HepG2 (cell line): ENCODE results near the gene OTC. TPM values are rescaled to one million over a fixed set of nuclear protein-coding genes. Genes with fewer than 3 reads are reported as not detected.

ENCODE experiments used
- ATAC-seq: fragments of 200-7000 bp; cut with Tn5 transposase; 3 replicates; pipeline ENCODE4 v1.9.1; 2020; ENCODE audit warnings: mild to moderate bottlenecking, moderate library complexity
- BruUV-seq: library from RNA; stranded (reverse); fragments of 400-500 nt; replicated peaks from 2 replicates; lab custom pipeline; 2021; lab: Mats Ljungman, UMichigan
- CTCF ChIA-PET: fragments of 300-600 bp; formaldehyde crosslinking; extraction: SDS; loops from one replicate; lab custom pipeline; 2021; ENCODE audit warnings: low total read pairs, inconsistent platforms, low intra/inter-chr PET ratio; lab: Yijun Ruan, JAX
- POLR2A ChIA-PET: fragments of 350-600 bp; sonication (Branson Sonifier 250); formaldehyde crosslinking; loops from one replicate; lab custom pipeline; 2020; ENCODE audit warnings: antibody characterized with exemption, inconsistent platforms; lab: Yijun Ruan, JAX
- DNase-seq: peaks from one replicate; pipeline ENCODE4 v3.0.0-alpha.2; 2015; ENCODE audit warnings: low spot score
- FAIRE-seq: peaks from 3 replicates; lab custom pipeline; 2011; peaks lifted over from hg19 to GRCh38; lab: Jason Lieb, UNC
- H2AFZ ChIP-seq: one replicate; pipeline ENCODE4 v1.6.1; 2011; ENCODE audit warnings: low read length, inconsistent platforms
- H3K27ac ChIP-seq: fragments of 300-600 bp; 3 replicates; pipeline ENCODE4 v1.8.0; 2011; ENCODE audit warnings: mixed run types, mild to moderate bottlenecking, mixed read lengths, low read length, inconsistent platforms; ENCODE audit not compliant: insufficient read depth; ENCODE audit errors: extremely low read length
- H3K27me3 ChIP-seq, 2 experiments: fragments of 200-600 bp in 1 of 2; 2 replicates in 1 of 2; 3 replicates in 1 of 2; pipeline versions ENCODE4 v1.6.0 to v1.8.0; 2011; ENCODE audit warnings: low read length in 2 of 2, mild to moderate bottlenecking in 2 of 2, moderate library complexity in 2 of 2, inconsistent platforms in 1 of 2; ENCODE audit not compliant: insufficient read depth in 2 of 2, control insufficient read depth in 1 of 2
- H3K36me3 ChIP-seq, 2 experiments: fragments of 200-600 bp in 1 of 2; replicated peaks in 1 of 2; 2 replicates in 1 of 2; 3 replicates in 1 of 2; pipeline versions ENCODE4 v1.5.1 to v1.8.0; 2011; ENCODE audit warnings: low read length in 2 of 2, inconsistent platforms in 1 of 2; ENCODE audit not compliant: insufficient read depth in 2 of 2, control insufficient read depth in 1 of 2
- H3K4me1 ChIP-seq: 2 replicates; pipeline ENCODE4 v1.5.1; 2012; ENCODE audit warnings: low read length, inconsistent platforms; ENCODE audit not compliant: insufficient read depth
- H3K4me2 ChIP-seq: 2 replicates; pipeline ENCODE4 v1.6.0; 2011; ENCODE audit warnings: low read depth, low read length, inconsistent platforms
- H3K4me3 ChIP-seq, 3 experiments: fragments of 200-600 bp in 1 of 3; sonication (generic), shearing (Covaris generic) in 1 of 3; replicated peaks in 1 of 3; 2 replicates each; pipeline ENCODE4 v1.5.1; 2011 to 2016; ENCODE audit warnings: low read length in 3 of 3, inconsistent platforms in 2 of 3, low read depth in 2 of 3, mild to moderate bottlenecking in 2 of 3, control low read depth in 1 of 3, mixed read lengths in 1 of 3; ENCODE audit not compliant: insufficient read depth in 1 of 3
- H3K79me2 ChIP-seq: one replicate; pipeline ENCODE4 v1.6.1; 2011; ENCODE audit warnings: low read length, inconsistent platforms; ENCODE audit not compliant: insufficient read depth
- H3K9ac ChIP-seq: 2 replicates; pipeline ENCODE4 v1.6.0; 2011; ENCODE audit warnings: mild to moderate bottlenecking, low read depth, low read length, inconsistent platforms; ENCODE audit not compliant: insufficient read depth
- H3K9me3 ChIP-seq: 2 replicates; pipeline ENCODE4 v1.5.1; 2012; ENCODE audit warnings: mild to moderate bottlenecking, low read length
- H4K20me1 ChIP-seq: 2 replicates; pipeline ENCODE4 v1.6.0; 2011; ENCODE audit warnings: inconsistent platforms, mild to moderate bottlenecking, low read length, moderate library complexity; ENCODE audit not compliant: insufficient read depth
- ARID3A ChIP-seq: IDR thresholded peaks from 2 replicates; pipeline ENCODE4 v1.6.1; 2012; ENCODE audit warnings: low read depth, low read length, improper control_type of control experiment
- ATF6 ChIP-seq: sonication (generic); formaldehyde crosslinking; conservative IDR thresholded peaks from 2 replicates; pipeline ENCODE4 v1.4.0; 2020; ENCODE audit warnings: missing genetic modification reagents
- CC2D1A ChIP-seq: sonication (generic); formaldehyde crosslinking; IDR thresholded peaks from 2 replicates; pipeline ENCODE4 v1.8.1; 2023; ENCODE audit warnings: mild to moderate bottlenecking, missing genetic modification reagents
- FOXP1 ChIP-seq, 2 experiments: fragments of 450-650 bp in 1 of 2; IDR thresholded peaks; 2 replicates each; pipeline ENCODE4 v1.6.1; 2017 to 2018; ENCODE audit warnings: antibody characterized with exemption in 1 of 2
- HOXA7 ChIP-seq: sonication (generic); formaldehyde crosslinking; IDR thresholded peaks from 2 replicates; pipeline ENCODE4 v1.8.1; 2022; ENCODE audit warnings: mild to moderate bottlenecking, missing genetic modification reagents, moderate library complexity
- KDM3A ChIP-seq: IDR thresholded peaks from 2 replicates; pipeline ENCODE4 v1.6.1; 2018; ENCODE audit warnings: low read depth, missing compliant biosample characterization
- NR0B2 ChIP-seq: sonication (generic); formaldehyde crosslinking; IDR thresholded peaks from 2 replicates; pipeline ENCODE4 v1.4.0; 2020; ENCODE audit warnings: mild to moderate bottlenecking, missing genetic modification reagents
- USF2 ChIP-seq, 2 experiments: sonication (generic) in 1 of 2; formaldehyde crosslinking in 1 of 2; IDR thresholded peaks; 2 replicates each; pipeline versions ENCODE4 v1.5.1 to v1.6.1; 2011 to 2020; ENCODE audit warnings: borderline replicate concordance in 1 of 2, low read depth in 1 of 2, low read length in 1 of 2, mild to moderate bottlenecking in 1 of 2, missing genetic modification reagents in 1 of 2, moderate library complexity in 1 of 2
- XBP1 ChIP-seq: sonication (generic); formaldehyde crosslinking; IDR thresholded peaks from 2 replicates; pipeline ENCODE4 v1.5.0; 2020; ENCODE audit warnings: missing genetic modification reagents
- ZBTB8A ChIP-seq: sonication (generic); formaldehyde crosslinking; IDR thresholded peaks from 2 replicates; pipeline ENCODE4 v1.4.0; 2020; ENCODE audit warnings: mild to moderate bottlenecking, low read depth, missing genetic modification reagents, borderline replicate concordance
- ZFP37 ChIP-seq: sonication (generic); formaldehyde crosslinking; IDR thresholded peaks from 2 replicates; pipeline ENCODE4 v1.4.0; 2020; ENCODE audit warnings: missing genetic modification reagents, borderline replicate concordance
- ZKSCAN1 ChIP-seq: fragments of 150-350 bp; IDR thresholded peaks from 2 replicates; pipeline ENCODE4 v1.6.1; 2014; ENCODE audit warnings: low read length
- ZNF10 ChIP-seq: sonication (generic); formaldehyde crosslinking; IDR thresholded peaks from 2 replicates; pipeline ENCODE4 v1.4.0; 2020; ENCODE audit warnings: mild to moderate bottlenecking, low read depth, missing genetic modification reagents, borderline replicate concordance
- ZNF256 ChIP-seq: sonication (generic); formaldehyde crosslinking; conservative IDR thresholded peaks from 2 replicates; pipeline ENCODE4 v1.4.0; 2020; ENCODE audit warnings: missing genetic modification reagents
- ZNF563 ChIP-seq: sonication (generic); formaldehyde crosslinking; IDR thresholded peaks from 2 replicates; pipeline ENCODE4 v1.8.0; 2022; ENCODE audit warnings: mild to moderate bottlenecking, moderate library complexity, missing genetic modification reagents
- ZNF589 ChIP-seq: sonication (generic); formaldehyde crosslinking; conservative IDR thresholded peaks from 2 replicates; pipeline ENCODE4 v1.8.0; 2022; ENCODE audit warnings: mild to moderate bottlenecking, moderate library complexity, missing genetic modification reagents
- ZNF670 ChIP-seq: sonication (generic); formaldehyde crosslinking; IDR thresholded peaks from 2 replicates; pipeline ENCODE4 v1.8.0; 2022; ENCODE audit warnings: mild to moderate bottlenecking, missing genetic modification reagents, borderline replicate concordance
- WGBS: methylation state at CpG from one replicate; pipeline ENCODE4 v1.1.6; 2017; ENCODE audit warnings: low lambda C conversion rate; 5-methylcytosine and 5-hydroxymethylcytosine counted together
- in situ Hi-C: cut with HindIII; loops from 2 replicates; pipeline ENCODE4 v1.10.0; 2017; ENCODE audit warnings: low pct_unique_long_range_greater_than_20kb; ENCODE audit not compliant: extremely low pct_ligation_motif_present
- intact Hi-C: fragments of 100-400 bp; cut with micrococcal nuclease; formaldehyde crosslinking; loops from one replicate; pipeline ENCODE4 v1.10.0; 2022; ENCODE audit not compliant: unreplicated experiment
- polyA plus RNA-seq, 8 experiments: library from polyadenylated mRNA; depleted of rRNA in 3 of 8; stranded (reverse) in 7 of 8; unstranded in 1 of 8; fragments of >200 nt; fragmentation: Illumina TruSeq in 4 of 8; extraction: Trizol in 4 of 8; gene quantifications; 2 replicates each; pipeline versions ENCODE4 v1.2.1 to v1.2.3, GENCODE V29; 2011 to 2016; ENCODE audit warnings: low read depth in 4 of 8, missing spikeins in 1 of 8, mixed read lengths in 1 of 8; ENCODE audit not compliant: insufficient read depth in 1 of 8
- total RNA-seq, 5 experiments: library from RNA; depleted of rRNA; stranded (reverse); fragments of >200 nt; fragmentation: Illumina TruSeq; extraction: Trizol; gene quantifications; 2 replicates each; pipeline ENCODE4 v1.2.3, GENCODE V29; 2016; ENCODE audit warnings: low read depth in 1 of 5

The OTC gene
- total and polyA plus RNA-seq, 2 of the 13 experiments (the other 11 are each of a cell fraction or from before 2014, with no cell fraction given) = 0.04 to 1.8 TPM

- TF ChIP-seq USF2 (IDR thresholded peaks at IDR 0.05; ENCODE audit: low read depth, low read length) (no peak), USF2 (CRISPR knock-in tag; IDR thresholded peaks at IDR 0.05; ENCODE audit: borderline replicate concordance) (no peak), NR0B2 (CRISPR knock-in tag) (no peak), ZFP37 (no peak), ZNF563 (CRISPR knock-in tag) (no peak), ZNF10 (CRISPR knock-in tag) (no peak), ZNF256 (CRISPR knock-in tag) (no peak), ZKSCAN1 (no peak), XBP1 (CRISPR knock-in tag) (no peak), KDM3A (CRISPR knock-in tag) (no peak), ZNF589 (CRISPR knock-in tag) (no peak), ARID3A (no peak), ZBTB8A (CRISPR knock-in tag) (no peak), CC2D1A (no peak), ZNF670 (no peak), HOXA7 (no peak), ATF6 (CRISPR knock-in tag) (no peak), FOXP1 (IDR thresholded peaks at IDR 0.05) (no peak), FOXP1 (CRISPR knock-in tag; IDR thresholded peaks at IDR 0.05) (no peak)
- no peak overlapping the region for H3K27ac ChIP-seq
- FAIRE-seq = no peak
- DNase-seq = no peak
- no peak overlapping the region for H3K9ac ChIP-seq
- ChIA-PET POLR2A (no interaction called here), CTCF (no interaction called here)
- no peak overlapping the region for H3K4me2 ChIP-seq
- no peak overlapping the region for H3K4me3 ChIP-seq
- no peaks in the 10 kb centered on the region for H3K9me3 ChIP-seq
- no peak for ATAC-seq
- intact Hi-C loops = no loop called here
- WGBS = 56% methylated on average over 6 of the region's 6 CpGs
- no peaks in the 10 kb centered on the region for H4K20me1 ChIP-seq
- H3K27me3 ChIP-seq = no peaks in the 10 kb centered on the region
- H3K4me1 ChIP-seq = no peaks in the 10 kb centered on the region
- H3K79me2 ChIP-seq = no peaks in the 10 kb centered on the region
- no peak overlapping the region for H2AFZ ChIP-seq
- H3K36me3 ChIP-seq = no peaks in the 10 kb centered on the region
- no TSS peak for BruUV-seq
- in situ Hi-C loops = no loop called here
These were observed 116.3 kb downstream of the OTC start for GRCh38 chrX:38468563-38469157.
